Measurements from ENCODE around the gene KLK1. TPM values are rescaled to one million over a fixed set of nuclear protein-coding genes. Genes with fewer than 3 reads are reported as not detected.

KLK1 gene
- total RNA-seq, 1 donor from 2014 or later, result not detected

- no peak overlapping the region for H3K4me3 Mint-ChIP-seq (ENCODE audit: unreplicated experiment)
- H3K27ac Mint-ChIP-seq (ENCODE audit: unreplicated experiment), result no peak overlapping the region
- no peak for TF ChIP-seq CTCF (IDR thresholded peaks at IDR 0.05)
- H3K36me3 Mint-ChIP-seq (ENCODE audit: low read depth), result no peaks in the 10 kb centered on the region
- no peaks in the 10 kb centered on the region for H3K4me1 Mint-ChIP-seq (ENCODE audit: low read depth)
- peaks cover 32% of the 10 kb centered on the region for H3K27me3 Mint-ChIP-seq (ENCODE audit: low read depth)
- no peaks in the 10 kb centered on the region for H3K9me3 Mint-ChIP-seq (ENCODE audit: low read depth)
- DNase-seq (ENCODE audit: low spot score), result no peak
Observed at GRCh38 chr19:50861010-50861409, 37.4 kb upstream of the KLK1 start.

GRCh38 chr19:50859849-50860248, 36.3 kb upstream of the KLK1 start:
- no peak overlapping the region for H3K4me3 Mint-ChIP-seq (ENCODE audit: unreplicated experiment)

GRCh38 chr19:50858886-50859285, 35.3 kb upstream of the KLK1 start:
- Mint-ChIP-seq H3K27me3 (ENCODE audit: low read depth) (peaks cover 30% of the 10 kb centered on the region), H3K4me1 (ENCODE audit: low read depth) (no peaks in the 10 kb centered on the region), H3K4me3 (ENCODE audit: unreplicated experiment) (no peak overlapping the region), H3K36me3 (ENCODE audit: low read depth) (no peaks in the 10 kb centered on the region), H3K9me3 (ENCODE audit: low read depth) (no peaks in the 10 kb centered on the region), H3K27ac (ENCODE audit: unreplicated experiment) (no peak overlapping the region)
- TF ChIP-seq CTCF (IDR thresholded peaks at IDR 0.05), result no peak
- no peak for DNase-seq (ENCODE audit: low spot score)

More at GRCh38 chr19:50859849-50860248, 36.3 kb upstream of the KLK1 start:
- no peak for DNase-seq (ENCODE audit: low spot score)
- Mint-ChIP-seq H3K36me3 (ENCODE audit: low read depth) (no peaks in the 10 kb centered on the region), H3K27me3 (ENCODE audit: low read depth) (peaks cover 31% of the 10 kb centered on the region), H3K4me1 (ENCODE audit: low read depth) (no peaks in the 10 kb centered on the region), H3K27ac (ENCODE audit: unreplicated experiment) (no peak overlapping the region), H3K9me3 (ENCODE audit: low read depth) (no peaks in the 10 kb centered on the region)
- no peak for TF ChIP-seq CTCF (IDR thresholded peaks at IDR 0.05)

GRCh38 chr19:50857366-50857765, 33.8 kb upstream of the KLK1 start:
- no peaks in the 10 kb centered on the region for H3K36me3 Mint-ChIP-seq (ENCODE audit: low read depth)
- H3K4me1 Mint-ChIP-seq (ENCODE audit: low read depth), result no peaks in the 10 kb centered on the region
- no peak for TF ChIP-seq CTCF (IDR thresholded peaks at IDR 0.05)
- peaks cover 29% of the 10 kb centered on the region for H3K27me3 Mint-ChIP-seq (ENCODE audit: low read depth)
- no peak for DNase-seq (ENCODE audit: low spot score)
- H3K9me3 Mint-ChIP-seq (ENCODE audit: low read depth), result no peaks in the 10 kb centered on the region
- no peak overlapping the region for H3K4me3 Mint-ChIP-seq (ENCODE audit: unreplicated experiment)
- H3K27ac Mint-ChIP-seq (ENCODE audit: unreplicated experiment), result no peak overlapping the region

- no peak for DNase-seq (ENCODE audit: low spot score)
- no peaks in the 10 kb centered on the region for H3K4me1 Mint-ChIP-seq (ENCODE audit: low read depth)
- no peaks in the 10 kb centered on the region for H3K9me3 Mint-ChIP-seq (ENCODE audit: low read depth)
- H3K36me3 Mint-ChIP-seq (ENCODE audit: low read depth), result no peaks in the 10 kb centered on the region
- H3K27me3 Mint-ChIP-seq (ENCODE audit: low read depth), result peaks cover 20% of the 10 kb centered on the region
- TF ChIP-seq CTCF (IDR thresholded peaks at IDR 0.05), result no peak
- no peak within 1 kb of the TSS for H3K4me3 Mint-ChIP-seq (ENCODE audit: unreplicated experiment)
- no peak within 1 kb of the TSS for H3K27ac Mint-ChIP-seq (ENCODE audit: unreplicated experiment)
Observed at GRCh38 chr19:50854636-50855410, 31.2 kb upstream of the KLK1 start, which contains the start of gene KLK3. Gene KLK3, plus strand, starts transcription at chr19:50854915. Its CDS starts 41 bp downstream, at chr19:50854956.
